ENCODE data around the gene NF1.

GRCh38 chr17:31131299-31131698 is 36.5 kb downstream of the NF1 start:
- TF ChIP-seq, protein P1, sequence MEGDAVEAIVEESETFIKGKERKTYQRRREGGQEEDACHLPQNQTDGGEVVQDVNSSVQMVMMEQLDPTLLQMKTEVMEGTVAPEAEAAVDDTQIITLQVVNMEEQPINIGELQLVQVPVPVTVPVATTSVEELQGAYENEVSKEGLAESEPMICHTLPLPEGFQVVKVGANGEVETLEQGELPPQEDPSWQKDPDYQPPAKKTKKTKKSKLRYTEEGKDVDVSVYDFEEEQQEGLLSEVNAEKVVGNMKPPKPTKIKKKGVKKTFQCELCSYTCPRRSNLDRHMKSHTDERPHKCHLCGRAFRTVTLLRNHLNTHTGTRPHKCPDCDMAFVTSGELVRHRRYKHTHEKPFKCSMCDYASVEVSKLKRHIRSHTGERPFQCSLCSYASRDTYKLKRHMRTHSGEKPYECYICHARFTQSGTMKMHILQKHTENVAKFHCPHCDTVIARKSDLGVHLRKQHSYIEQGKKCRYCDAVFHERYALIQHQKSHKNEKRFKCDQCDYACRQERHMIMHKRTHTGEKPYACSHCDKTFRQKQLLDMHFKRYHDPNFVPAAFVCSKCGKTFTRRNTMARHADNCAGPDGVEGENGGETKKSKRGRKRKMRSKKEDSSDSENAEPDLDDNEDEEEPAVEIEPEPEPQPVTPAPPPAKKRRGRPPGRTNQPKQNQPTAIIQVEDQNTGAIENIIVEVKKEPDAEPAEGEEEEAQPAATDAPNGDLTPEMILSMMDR (IDR thresholded peaks at IDR 0.05 in 4 of 5, conservative IDR thresholded peaks at IDR 0.05 in 1 of 5) = no peak
- no peak for TF ChIP-seq POLR2A (IDR thresholded peaks at IDR 0.05)
